H1 (cell line): ENCODE data around the gene ZNF814. TPM values are rescaled to one million over a fixed set of nuclear protein-coding genes. Genes with fewer than 3 reads are reported as not detected.
"Not testable (repeated sequence)": the region's sequence is repeated elsewhere in the genome, so short reads cannot be mapped to it uniquely, and the experiment has no call there.

Experiments
- CTCF ChIA-PET: fragments of 300-600 bp; sonication (Branson Sonifier 250); formaldehyde crosslinking; loops from one replicate; lab custom pipeline; 2021; ENCODE audit not compliant: partially characterized antibody; lab: Charles Lee
- POLR2A ChIA-PET: fragments of 300-600 bp; sonication (Branson Sonifier 250); formaldehyde crosslinking; loops from one replicate; lab custom pipeline; 2021; ENCODE audit warnings: inconsistent platforms; ENCODE audit not compliant: partially characterized antibody; lab: Charles Lee
- DNase-seq, 2 experiments: peaks; one replicate each; pipeline versions ENCODE4 v3.0.0 to v3.0.0-alpha.2; 2010 to 2022; ENCODE audit warnings: low spot score in 2 of 2, low read depth in 1 of 2, mixed read lengths in 1 of 2
- FAIRE-seq: peaks from 2 replicates; lab custom pipeline; 2011; peaks lifted over from hg19 to GRCh38; lab: Jason Lieb, UNC
- H2AFZ ChIP-seq: 2 replicates; pipeline ENCODE4 v1.8.1; 2012; ENCODE audit warnings: low read length, inconsistent platforms
- H2AK5ac ChIP-seq: 2 replicates; pipeline ENCODE4 v1.6.1; 2013; ENCODE audit warnings: low read depth, low read length
- H2BK120ac ChIP-seq: replicated peaks from 2 replicates; pipeline ENCODE3; 2013; ENCODE audit warnings: low read depth, low read length, inconsistent platforms
- H2BK12ac ChIP-seq: 2 replicates; pipeline ENCODE4 v1.6.1; 2013; ENCODE audit warnings: low read depth, low read length
- H2BK15ac ChIP-seq: 2 replicates; pipeline ENCODE4 v1.6.1; 2013; ENCODE audit warnings: low read length
- H2BK20ac ChIP-seq: 2 replicates; pipeline ENCODE4 v1.6.1; 2013; ENCODE audit warnings: low read length
- H2BK5ac ChIP-seq: 2 replicates; pipeline ENCODE4 v1.6.1; 2013; ENCODE audit warnings: low read depth, low read length
- H3K14ac ChIP-seq: 2 replicates; pipeline ENCODE4 v1.6.1; 2013; ENCODE audit warnings: inconsistent platforms; ENCODE audit not compliant: insufficient read length
- H3K18ac ChIP-seq: 2 replicates; pipeline ENCODE4 v1.6.1; 2013; ENCODE audit warnings: low read length; ENCODE audit errors: extremely low read depth
- H3K23ac ChIP-seq: 2 replicates; pipeline ENCODE4 v1.6.1; 2013; ENCODE audit warnings: inconsistent platforms; ENCODE audit not compliant: insufficient read length
- H3K23me2 ChIP-seq: 2 replicates; pipeline ENCODE4 v1.6.1; 2013; ENCODE audit warnings: low read depth, low read length
- H3K27ac ChIP-seq: 2 replicates; pipeline ENCODE4 v1.6.1; 2011; ENCODE audit warnings: low read depth, low read length, inconsistent platforms
- H3K27me3 ChIP-seq, 4 experiments: replicated peaks in 1 of 4; 1 replicate in 1 of 4; 2 replicates in 3 of 4; pipeline versions ENCODE4 v1.6.1 to v1.8.1; 2011 to 2013; ENCODE audit warnings: low read length in 3 of 4, mild to moderate bottlenecking in 3 of 4, inconsistent platforms in 2 of 4, mixed read lengths in 2 of 4, moderate library complexity in 1 of 4; ENCODE audit not compliant: control insufficient read depth in 3 of 4, insufficient read depth in 3 of 4; ENCODE audit errors: extremely low read depth in 1 of 4
- H3K36me3 ChIP-seq, 4 experiments: 2 replicates each; pipeline versions ENCODE4 v1.6.1 to v1.8.1; 2011 to 2013; ENCODE audit warnings: mild to moderate bottlenecking in 4 of 4, low read length in 3 of 4, moderate library complexity in 2 of 4, control low read depth in 1 of 4, inconsistent platforms in 1 of 4; ENCODE audit not compliant: insufficient read depth in 4 of 4, control insufficient read depth in 2 of 4
- H3K4ac ChIP-seq: replicated peaks from 2 replicates; pipeline ENCODE3; 2013; ENCODE audit warnings: low read length, low read depth, mixed read lengths, inconsistent platforms; ENCODE audit not compliant: insufficient read length
- H3K4me1 ChIP-seq, 4 experiments: replicated peaks in 1 of 4; 1 replicate in 1 of 4; 2 replicates in 3 of 4; pipeline versions ENCODE4 v1.6.1 to v1.8.1; 2011 to 2013; ENCODE audit warnings: low read length in 3 of 4, inconsistent platforms in 2 of 4, mixed read lengths in 1 of 4; ENCODE audit not compliant: insufficient read depth in 4 of 4, control insufficient read depth in 3 of 4
- H3K4me2 ChIP-seq, 2 experiments: 2 replicates each; pipeline versions ENCODE4 v1.6.1 to v1.8.1; 2011 to 2013; ENCODE audit warnings: low read depth in 2 of 2, low read length in 2 of 2, control low read depth in 1 of 2, inconsistent platforms in 1 of 2, mild to moderate bottlenecking in 1 of 2; ENCODE audit not compliant: insufficient read depth in 1 of 2
- H3K4me3 ChIP-seq, 4 experiments: fragments of 200-600, 300-600 bp in 1 of 4; sonication (generic), shearing (Covaris generic), sonication (Bioruptor Twin) in 1 of 4; 2 replicates each; pipeline versions ENCODE4 v1.5.1 to v1.8.1; 2011 to 2016; ENCODE audit warnings: low read length in 4 of 4, low read depth in 3 of 4, control low read depth in 2 of 4, inconsistent platforms in 2 of 4, mild to moderate bottlenecking in 2 of 4, mixed read lengths in 1 of 4, moderate library complexity in 1 of 4; ENCODE audit not compliant: insufficient read depth in 2 of 4; ENCODE audit errors: extremely low read depth in 1 of 4
- H3K56ac ChIP-seq: replicated peaks from 2 replicates; pipeline ENCODE3; 2013; ENCODE audit warnings: low read depth, mild to moderate bottlenecking, mixed read lengths, low read length, inconsistent platforms; ENCODE audit not compliant: insufficient read length
- H3K79me1 ChIP-seq: 2 replicates; pipeline ENCODE4 v1.6.1; 2013; ENCODE audit warnings: low read depth, low read length, control low read depth
- H3K79me2 ChIP-seq, 2 experiments: 2 replicates each; pipeline versions ENCODE4 v1.6.1 to v1.8.1; 2012 to 2013; ENCODE audit warnings: low read length in 2 of 2, mild to moderate bottlenecking in 2 of 2, inconsistent platforms in 1 of 2; ENCODE audit not compliant: insufficient read depth in 2 of 2, control insufficient read depth in 1 of 2
- H3K9ac ChIP-seq, 4 experiments: replicated peaks in 1 of 4; 1 replicate in 1 of 4; 2 replicates in 3 of 4; pipeline versions ENCODE4 v1.6.1 to v1.8.1; 2011 to 2013; ENCODE audit warnings: low read depth in 3 of 4, low read length in 3 of 4, control low read depth in 2 of 4, mild to moderate bottlenecking in 2 of 4, moderate library complexity in 2 of 4, inconsistent platforms in 1 of 4; ENCODE audit errors: extremely low read depth in 1 of 4
- H3K9me3 ChIP-seq, 2 experiments: 2 replicates each; pipeline versions ENCODE4 v1.6.1 to v1.8.1; 2012 to 2013; ENCODE audit warnings: mild to moderate bottlenecking in 2 of 2, moderate library complexity in 2 of 2, control low read depth in 1 of 2, inconsistent platforms in 1 of 2, low read depth in 1 of 2, low read length in 1 of 2, mixed read lengths in 1 of 2; ENCODE audit not compliant: insufficient read depth in 2 of 2
- H4K20me1 ChIP-seq, 2 experiments: replicated peaks in 1 of 2; 2 replicates each; pipeline versions ENCODE3 to v1.8.1; 2011 to 2013; ENCODE audit warnings: inconsistent platforms in 2 of 2, low read length in 2 of 2, mild to moderate bottlenecking in 1 of 2; ENCODE audit not compliant: insufficient read depth in 2 of 2, control insufficient read depth in 1 of 2
- H4K5ac ChIP-seq: 2 replicates; pipeline ENCODE4 v1.6.1; 2013; ENCODE audit warnings: low read length, low read depth, mixed read lengths, inconsistent platforms; ENCODE audit not compliant: insufficient read length
- H4K8ac ChIP-seq: 2 replicates; pipeline ENCODE4 v1.8.0; 2013; ENCODE audit warnings: mild to moderate bottlenecking, moderate library complexity, low read length, inconsistent platforms; ENCODE audit not compliant: insufficient read depth; ENCODE audit errors: extremely low read depth
- H4K91ac ChIP-seq: replicated peaks from 2 replicates; pipeline ENCODE3; 2013; ENCODE audit warnings: low read length, mixed read lengths, inconsistent platforms; ENCODE audit not compliant: insufficient read length
- ASH2L ChIP-seq: fragments of 200-600, 300-600 bp; sonication (generic); IDR thresholded peaks from one replicate; pipeline ENCODE4 v1.7.1; 2017; ENCODE audit warnings: low read length
- EGR1 ChIP-seq: IDR thresholded peaks from 2 replicates; pipeline ENCODE4 v1.6.1; 2011; ENCODE audit warnings: low read depth, low read length, borderline replicate concordance
- GABPA ChIP-seq: IDR thresholded peaks from 2 replicates; pipeline ENCODE4 v1.6.1; 2011; ENCODE audit warnings: mild to moderate bottlenecking, low read length, moderate library complexity, borderline replicate concordance; ENCODE audit not compliant: insufficient read depth
- HDAC2 ChIP-seq, 2 experiments: fragments of 300-600 bp in 1 of 2; sonication (generic) in 1 of 2; IDR thresholded peaks; 2 replicates each; pipeline ENCODE4 v1.6.1; 2011 to 2012; ENCODE audit warnings: low read depth in 2 of 2, low read length in 2 of 2, mild to moderate bottlenecking in 2 of 2, moderate library complexity in 2 of 2, borderline replicate concordance in 1 of 2, inconsistent platforms in 1 of 2
- KDM4A ChIP-seq: IDR thresholded peaks from one replicate; pipeline ENCODE4 v1.7.1; 2012; ENCODE audit warnings: low read depth, mild to moderate bottlenecking, moderate library complexity, low read length, inconsistent platforms; ENCODE audit not compliant: severe bottlenecking
- KDM5A ChIP-seq: fragments of 200-600 bp; IDR thresholded peaks from 2 replicates; pipeline ENCODE4 v1.7.1; 2012; ENCODE audit warnings: mild to moderate bottlenecking, low read length, inconsistent platforms, mixed read lengths
- POLR2A ChIP-seq, 2 experiments: IDR thresholded peaks; 1 replicate in 1 of 2; 2 replicates in 1 of 2; pipeline ENCODE4 v1.6.1; 2011; ENCODE audit warnings: low read depth in 2 of 2, low read length in 2 of 2, mild to moderate bottlenecking in 2 of 2; ENCODE audit errors: control extremely low read depth in 1 of 2
- SAP30 ChIP-seq: fragments of 300-600 bp; sonication (generic); IDR thresholded peaks from 2 replicates; pipeline ENCODE4 v1.7.1; 2012; ENCODE audit warnings: low read length, moderate library complexity, mild to moderate bottlenecking, inconsistent platforms; ENCODE audit not compliant: insufficient read depth, insufficient replicate concordance
- SP2 ChIP-seq: IDR thresholded peaks from 2 replicates; pipeline ENCODE4 v1.6.1; 2012; ENCODE audit warnings: mild to moderate bottlenecking, low read length, inconsistent platforms
- TBP ChIP-seq: IDR thresholded peaks from 2 replicates; pipeline ENCODE4 v1.6.1; 2011; ENCODE audit warnings: low read depth, low read length, improper control_type of control experiment
- WGBS, 2 experiments: shearing (Covaris generic) in 1 of 2; methylation state at CpG; one replicate each; pipeline versions ENCODE4 v1.1.6 to v1.1.7; 2013 to 2015; ENCODE audit warnings: low lambda C conversion rate in 2 of 2, mixed read lengths in 2 of 2, inconsistent platforms in 1 of 2, low coverage in 1 of 2, missing lambda C conversion rate in 1 of 2; ENCODE audit not compliant: insufficient replicate concordance in 2 of 2, insufficient coverage in 1 of 2, insufficient read length in 1 of 2; ENCODE audit errors: extremely low coverage in 1 of 2, missing lambda C conversion rate in 1 of 2; 5-methylcytosine and 5-hydroxymethylcytosine counted together
- polyA plus RNA-seq, 7 experiments: library from polyadenylated mRNA; depleted of rRNA in 3 of 7; stranded (reverse) in 5 of 7; unstranded in 2 of 7; fragments of >200 nt in 5 of 7; fragments of 200-250 nt in 2 of 7; gene quantifications; 1 replicate in 5 of 7; 2 replicates in 1 of 7; 4 replicates in 1 of 7; pipeline versions ENCODE4 v1.2.1 to v1.2.3, GENCODE V29; 2011 to 2013; ENCODE audit warnings: missing spikeins in 2 of 7, mixed read lengths in 2 of 7
- total RNA-seq: library from RNA; stranded (reverse); fragmentation: NEBNext Ultra II Directional; extraction: Animal tissue kit (Norgen Biotek cat#: 25700); gene quantifications from 2 replicates; pipeline ENCODE4 v1.2.1, GENCODE V29; 2021

ZNF814 gene
- total and polyA plus RNA-seq, 2 of the 8 experiments (the other 6 are each of a cell fraction or from before 2014, with no cell fraction given): 90.9 to 99.6 TPM

DNA sequence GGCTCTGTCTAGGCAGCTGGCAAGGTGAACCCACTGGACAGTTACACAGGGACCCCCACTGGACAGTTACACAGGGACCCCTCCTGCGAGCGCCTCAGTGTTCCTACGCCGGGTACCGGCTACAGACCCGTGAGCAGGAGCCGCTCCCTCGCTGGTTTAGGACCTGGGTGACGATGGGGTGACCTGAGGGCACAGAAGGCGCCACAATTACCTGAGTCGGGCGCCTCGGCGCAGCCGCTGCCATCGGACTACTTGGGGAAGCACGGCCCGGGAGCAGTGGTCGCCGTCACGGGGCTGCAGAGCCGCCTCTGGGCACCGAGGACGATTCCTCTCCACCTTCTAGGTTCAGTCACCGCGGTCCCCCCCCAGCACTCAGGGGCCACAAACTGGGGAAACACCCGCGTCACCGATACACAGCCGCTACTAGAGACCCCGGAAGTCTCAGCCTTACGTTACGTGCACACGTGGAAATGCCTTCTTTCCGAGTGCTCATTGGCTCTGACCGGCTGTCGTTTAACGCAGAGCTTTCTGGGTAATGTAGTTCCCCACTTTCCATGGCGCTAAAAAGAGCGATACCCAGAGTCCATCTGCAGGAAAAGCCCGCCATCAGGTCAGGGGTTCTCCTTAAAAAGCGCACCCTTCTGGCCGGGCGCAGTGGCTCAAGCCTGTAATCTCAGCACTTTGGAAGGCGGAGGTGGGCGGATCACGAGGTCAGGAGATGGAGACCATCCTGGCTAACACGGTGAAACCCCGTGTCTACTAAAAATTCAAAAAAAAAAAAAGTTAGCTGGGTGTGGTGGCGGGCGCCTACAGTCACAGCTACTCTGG lies 27.5 kb upstream of the ZNF814 start, which contains the start of gene ZNF417:
Gene ZNF417 (minus strand): TSS at position 425 of the 828 bp plus-strand sequence. CDS start 181 bp downstream, at position 244.
- H3K4ac ChIP-seq, H2BK120ac ChIP-seq, H2BK12ac ChIP-seq, H4K5ac ChIP-seq, H4K91ac ChIP-seq, H3K23me2 ChIP-seq, H3K14ac ChIP-seq, H3K4me1 ChIP-seq, H3K79me1 ChIP-seq, H2BK20ac ChIP-seq, H2BK15ac ChIP-seq, H2AK5ac ChIP-seq, H3K9me3 ChIP-seq, H3K27me3 ChIP-seq, H4K20me1 ChIP-seq, H3K23ac ChIP-seq, H2AFZ ChIP-seq, H3K56ac ChIP-seq: not testable (repeated sequence)
- peak within 1 kb of the TSS; percentile 77 to 90 (median 82) for H3K4me3 ChIP-seq
- FAIRE-seq: peak; percentile 90
- H2BK5ac ChIP-seq: peak within 1 kb of the TSS; percentile 44; the same call in 1 of the 2 replicates
- peak within 1 kb of the TSS; percentile 68 to 92 (median 77) for H3K9ac ChIP-seq
- peak; percentile 85 to 92 for DNase-seq
- POLR2A ChIA-PET: interaction anchor here (0.5 to 4.4 kb wide), 26 partner anchors 8 to 293 kb away, joined by 3 to 33 read pairs (median 4); partner anchors contain the start of genes ZNF154, ZNF256, ZNF418 and ZNF606
- H3K27ac ChIP-seq: peak within 1 kb of the TSS; percentile 43
- peak within 1 kb of the TSS; percentile 82 to 84 for H3K4me2 ChIP-seq
- WGBS, 2 experiments: 0% methylated on average over 51 of the region's 51 CpGs; no CpG with 5 or more reads in 1 of the 2 experiments
- H3K18ac ChIP-seq: peak within 1 kb of the TSS; percentile 60; the same call in 1 of the 2 replicates
- peaks cover 5 to 32% (median 10%) of the 10 kb centered on the region in 4 experiments; a peak in 7 of 8 replicates for H3K36me3 ChIP-seq
- CTCF ChIA-PET: interaction anchor here (0.6 to 1.3 kb wide), 4 partner anchors 17 to 151 kb away, joined by 3 to 5 read pairs (median 4); partner anchors contain the start of gene ZNF418
- peak within 1 kb of the TSS; percentile 69; the same call in 1 of the 2 replicates for H4K8ac ChIP-seq
- peaks cover 0 to 30% of the 10 kb centered on the region in 2 experiments; a peak in 2 of 4 replicates for H3K79me2 ChIP-seq
- peak; percentile 7; the same call in 1 of the 2 replicates for TF ChIP-seq SP2
- peak; percentile 62; the same call in 1 of the 2 replicates for TF ChIP-seq GABPA
- peak; percentile 48 to 77 for TF ChIP-seq POLR2A (IDR thresholded peaks at IDR 0.05; ENCODE audit: control extremely low read depth in 1 of 2, low read depth in 2 of 2, low read length in 2 of 2)
- TF ChIP-seq ASH2L: peak; percentile 25
- TF ChIP-seq HDAC2 (IDR thresholded peaks at IDR 0.05; ENCODE audit: borderline replicate concordance in 1 of 2, low read depth in 2 of 2, low read length in 2 of 2): peak in 1 of 2 experiments; percentile 52; a peak in 1 of 4 replicates
- peak; percentile 19 for TF ChIP-seq SAP30
- peak; percentile 21; the same call in 1 of the 2 replicates for TF ChIP-seq EGR1
- 0 out of 2 replicates have a peak, but pooled peaks have one; percentile 18 for TF ChIP-seq KDM5A
- peak; percentile 38; the same call in 1 of the 2 replicates for TF ChIP-seq TBP
- TF ChIP-seq KDM4A: peak; percentile 40
